HEK293 (cell line): ENCODE measurements around the gene C1orf56.

Experiments
- CTCF ChIP-seq: fragments of 450-650 bp; formaldehyde crosslinking; IDR thresholded peaks from 2 replicates; pipeline ENCODE4 v1.5.1; 2016; ENCODE audit warnings: missing biosample characterization, missing genetic modification characterization
- MYNN ChIP-seq: fragments of 450-650 bp; formaldehyde crosslinking; IDR thresholded peaks from 2 replicates; pipeline ENCODE4 v1.5.1; 2016; ENCODE audit warnings: missing biosample characterization, missing genetic modification characterization, borderline replicate concordance
- REST ChIP-seq: fragments of 450-650 bp; formaldehyde crosslinking; IDR thresholded peaks from 2 replicates; pipeline ENCODE4 v1.5.1; 2016; ENCODE audit warnings: missing biosample characterization, missing genetic modification characterization
- ZNF585B ChIP-seq: fragments of 450-650 bp; formaldehyde crosslinking; IDR thresholded peaks from 2 replicates; pipeline ENCODE4 v1.5.1; 2016; ENCODE audit warnings: missing biosample characterization, missing genetic modification characterization
- ZNF776 ChIP-seq: fragments of 450-650 bp; formaldehyde crosslinking; IDR thresholded peaks from 2 replicates; pipeline ENCODE4 v1.5.0; 2017; ENCODE audit warnings: missing biosample characterization, missing genetic modification characterization, borderline replicate concordance

- TF ChIP-seq REST (tag by site-specific recombination) (no peak), CTCF (no peak), ZNF585B (tag by site-specific recombination) (no peak), ZNF776 (no peak), MYNN (tag by site-specific recombination) (no peak)
These were observed 12.4 kb upstream of the C1orf56 start for GRCh38 chr1:151035167-151035566.
